NCI-H460 (cell line): ENCODE results near the gene DENND6B. TPM values are rescaled to one million over a fixed set of nuclear protein-coding genes. Genes with fewer than 3 reads are reported as not detected.
A peak's percentile ranks its signal among the peaks of the same experiment; 100 is the strongest.
"Not testable (repeated sequence)": the region's sequence is repeated elsewhere in the genome, so short reads cannot be mapped to it uniquely, and the experiment has no call there.

ENCODE experiments used
- DNase-seq: peaks from one replicate; pipeline ENCODE4 v3.0.0-alpha.2; 2016; ENCODE audit warnings: low read depth; ENCODE audit errors: extremely low read depth
- total RNA-seq: library from RNA; depleted of rRNA; stranded (reverse); fragments of >200 nt; shearing (Covaris generic); gene quantifications from 2 replicates; pipeline ENCODE4 v1.2.3, GENCODE V29; 2014

DENND6B gene
- total RNA-seq, 1 experiment from 2014 or later: 1.5 TPM

DNA sequence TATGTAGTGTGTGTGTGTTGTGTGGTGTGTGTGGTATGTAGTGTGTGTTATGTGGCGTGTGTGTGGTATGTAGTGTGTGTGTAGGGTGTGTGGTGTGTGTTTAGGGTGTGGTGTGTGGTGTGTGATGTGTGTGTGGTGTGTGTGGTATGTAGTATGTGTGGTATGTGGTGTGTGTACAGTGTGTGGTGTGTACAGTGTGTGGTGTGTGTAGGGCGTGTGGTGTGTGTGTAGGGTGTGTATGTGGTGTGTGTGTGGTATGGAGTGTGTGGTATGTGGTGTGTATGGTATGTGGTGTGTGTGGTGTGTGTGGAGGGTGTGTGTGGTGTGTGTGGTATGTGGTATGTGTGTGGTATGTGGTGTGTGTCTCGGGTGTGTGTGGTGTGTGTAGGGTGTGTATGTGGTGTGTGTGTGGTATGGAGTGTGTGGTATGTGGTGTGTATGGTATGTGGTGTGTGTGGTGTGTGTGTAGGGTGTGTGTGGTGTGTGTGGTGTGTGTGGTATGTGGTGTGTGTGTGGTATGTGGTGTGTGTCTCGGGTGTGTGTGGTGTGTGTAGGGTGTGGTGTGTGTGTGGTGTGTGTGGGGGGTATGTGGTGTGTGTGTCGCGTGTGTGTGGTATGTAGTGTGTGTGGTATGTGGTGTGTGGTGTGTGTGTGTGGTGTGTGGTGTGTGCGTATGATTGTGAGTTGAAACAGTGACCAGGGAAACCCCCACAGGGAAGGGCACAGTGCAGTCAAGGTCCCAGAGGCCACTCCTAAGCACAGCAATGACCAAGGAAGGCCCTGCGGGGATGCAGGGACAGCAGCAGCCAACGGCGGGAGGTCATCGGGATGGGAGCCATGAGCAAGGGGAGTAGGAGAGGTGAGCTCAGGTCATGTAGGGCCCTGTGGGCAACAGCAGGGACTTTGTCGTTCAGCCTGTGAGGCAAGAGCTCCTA lies 13.4 kb upstream of the DENND6B start:
- peak; percentile 19 for DNase-seq

DNA sequence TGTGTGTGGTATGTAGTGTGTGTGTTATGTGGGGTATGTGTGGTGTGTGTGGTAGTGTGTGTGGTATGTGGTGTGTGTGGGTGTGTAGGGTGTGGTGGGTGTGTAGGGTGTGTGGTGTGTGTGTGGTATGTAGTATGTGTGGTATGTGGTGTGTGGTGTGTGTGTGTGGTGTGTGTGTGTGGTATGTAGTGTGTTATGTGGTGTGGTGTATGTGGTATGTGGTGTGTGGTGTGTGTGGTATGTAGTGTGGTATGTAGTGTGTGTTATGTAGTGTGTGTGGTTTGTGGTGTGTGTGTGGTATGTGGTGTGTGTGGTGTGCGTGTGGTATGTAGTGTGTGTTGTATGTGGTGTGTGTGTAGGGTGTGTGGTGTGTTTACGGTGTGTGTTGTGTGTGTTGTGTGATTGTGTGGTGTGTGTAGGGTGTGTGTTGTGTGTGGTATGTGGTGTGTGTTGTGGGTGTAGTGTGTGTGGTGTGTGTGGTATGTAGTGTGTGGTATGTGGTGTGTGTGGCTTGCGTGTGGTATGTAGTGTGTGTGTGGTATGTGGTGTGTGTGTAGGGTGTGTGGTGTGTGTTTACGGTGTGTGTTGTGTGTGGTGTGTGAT lies 12.1 kb upstream of the DENND6B start:
- no peak for DNase-seq

DNA sequence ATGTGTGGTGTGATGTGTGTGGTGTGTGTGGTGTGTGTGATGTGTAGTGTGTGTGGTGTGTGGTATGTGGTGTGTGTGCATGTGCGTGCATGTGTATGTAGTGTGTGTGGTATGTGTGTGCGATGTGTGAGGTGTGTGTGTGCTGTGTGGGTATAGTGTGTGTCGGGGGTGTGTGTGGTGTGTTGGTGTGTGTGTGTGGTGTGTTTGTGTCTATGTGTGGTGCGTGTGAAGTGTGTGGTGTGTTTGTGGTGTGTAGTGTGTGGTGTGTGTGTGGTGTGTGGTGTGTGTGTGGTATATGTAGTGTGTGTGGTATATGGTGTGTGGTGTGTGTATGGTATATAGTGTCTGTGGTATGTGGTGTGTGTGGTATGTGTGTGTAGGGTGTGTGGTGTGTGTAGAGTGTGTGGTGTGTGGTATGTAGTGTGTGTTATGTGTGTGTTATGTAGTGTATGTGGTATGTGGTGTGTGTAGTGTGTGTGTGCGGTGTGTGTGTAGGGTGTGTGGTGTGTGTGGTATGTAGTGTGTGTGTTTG lies 11.3 kb upstream of the DENND6B start:
- no peak for DNase-seq

DNA sequence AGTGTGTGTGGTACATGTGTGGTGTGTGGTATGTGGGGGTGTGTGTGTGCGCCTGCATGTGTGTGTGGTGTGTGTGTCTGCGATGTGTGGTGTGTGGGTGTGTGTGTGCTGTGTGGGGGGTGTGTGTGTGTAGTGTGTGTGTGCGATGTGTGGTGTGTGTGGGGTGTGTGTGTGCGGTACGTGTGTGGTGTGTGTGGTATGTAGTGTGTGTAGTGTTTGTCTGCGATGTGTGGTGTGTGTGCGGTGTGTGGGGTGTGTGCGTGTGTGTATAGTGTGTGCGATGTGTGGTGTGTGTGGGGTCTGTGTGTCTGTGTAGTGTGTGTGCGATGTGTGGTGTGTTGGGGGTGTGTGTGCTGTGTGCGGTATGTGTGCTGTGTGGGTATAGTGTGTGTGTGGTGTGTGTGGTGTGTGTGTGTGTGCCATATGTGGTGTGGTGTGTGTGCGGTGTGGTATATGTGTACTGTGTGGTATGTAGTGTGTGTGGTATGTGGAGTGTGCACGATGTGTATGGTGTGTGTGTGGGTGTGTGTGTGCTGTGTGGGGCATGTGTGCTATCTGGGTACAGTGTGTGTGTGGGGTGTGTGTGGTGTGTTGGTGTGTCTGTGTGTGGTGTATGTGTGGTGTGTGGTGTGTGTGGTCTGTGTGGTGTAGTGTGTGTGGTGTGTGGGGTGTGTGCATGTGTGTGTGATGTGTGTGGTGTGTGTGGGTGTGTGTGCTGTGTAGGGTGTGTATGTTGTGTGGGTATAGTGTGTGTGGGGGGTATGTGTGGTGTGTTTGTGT lies 10.6 kb upstream of the DENND6B start:
- no peak for DNase-seq

DNA sequence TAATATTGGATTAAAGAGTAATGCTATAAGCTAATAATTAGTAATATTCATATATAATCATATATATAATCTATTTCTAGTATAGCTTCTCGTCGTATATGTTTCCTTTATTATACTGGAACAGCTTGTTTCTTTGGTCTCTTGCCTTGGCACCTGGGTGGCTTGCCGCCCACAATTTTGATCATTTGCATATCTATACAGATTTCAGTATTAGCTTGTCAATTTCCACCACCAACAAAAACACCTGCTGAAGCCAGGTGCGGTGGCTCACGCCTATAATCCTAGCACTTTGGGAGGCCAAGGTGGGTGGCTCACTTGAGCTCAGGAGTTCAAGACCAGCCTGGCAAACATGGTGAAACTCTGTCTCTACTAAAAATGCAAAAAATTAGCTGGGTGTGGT lies 7.6 kb upstream of the DENND6B start:
- DNase-seq: not testable (repeated sequence)

DNA sequence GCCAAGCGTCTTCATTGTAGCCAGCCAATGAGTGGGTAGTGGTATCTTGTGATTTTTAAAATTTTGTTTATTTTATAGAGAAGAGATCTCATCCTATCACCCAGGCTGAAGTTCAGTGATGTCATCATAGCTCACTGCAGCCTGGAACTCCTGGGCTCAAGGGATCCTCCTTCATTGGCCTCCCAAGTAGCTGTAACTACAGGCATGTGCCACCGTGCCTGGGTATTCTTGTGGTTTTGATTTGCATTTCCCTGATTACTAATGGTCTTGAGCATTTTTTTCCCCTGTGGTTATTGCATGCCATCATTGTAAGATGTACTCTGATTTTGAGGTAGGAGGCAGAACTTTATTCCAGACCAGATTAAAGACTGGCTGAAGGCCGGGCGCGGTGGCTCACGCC lies 2.4 kb upstream of the DENND6B start:
- no peak for DNase-seq

DNA sequence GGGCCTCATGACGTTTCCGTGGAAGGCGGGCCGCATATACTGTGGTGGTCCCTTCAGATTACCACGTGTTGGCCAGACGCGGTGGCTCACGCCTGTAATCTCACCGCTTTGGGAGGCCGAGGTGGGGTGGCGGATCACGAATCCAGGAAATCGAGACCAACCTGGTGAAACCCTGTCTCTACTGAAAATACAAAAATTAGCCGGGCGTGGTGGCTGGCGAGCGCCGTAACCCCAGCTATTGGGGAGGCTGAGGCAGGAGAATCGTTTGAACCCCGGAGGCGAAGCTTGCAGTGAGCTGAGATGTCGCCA lies 853 bp upstream of the DENND6B start:
- no peak for DNase-seq

DNA sequence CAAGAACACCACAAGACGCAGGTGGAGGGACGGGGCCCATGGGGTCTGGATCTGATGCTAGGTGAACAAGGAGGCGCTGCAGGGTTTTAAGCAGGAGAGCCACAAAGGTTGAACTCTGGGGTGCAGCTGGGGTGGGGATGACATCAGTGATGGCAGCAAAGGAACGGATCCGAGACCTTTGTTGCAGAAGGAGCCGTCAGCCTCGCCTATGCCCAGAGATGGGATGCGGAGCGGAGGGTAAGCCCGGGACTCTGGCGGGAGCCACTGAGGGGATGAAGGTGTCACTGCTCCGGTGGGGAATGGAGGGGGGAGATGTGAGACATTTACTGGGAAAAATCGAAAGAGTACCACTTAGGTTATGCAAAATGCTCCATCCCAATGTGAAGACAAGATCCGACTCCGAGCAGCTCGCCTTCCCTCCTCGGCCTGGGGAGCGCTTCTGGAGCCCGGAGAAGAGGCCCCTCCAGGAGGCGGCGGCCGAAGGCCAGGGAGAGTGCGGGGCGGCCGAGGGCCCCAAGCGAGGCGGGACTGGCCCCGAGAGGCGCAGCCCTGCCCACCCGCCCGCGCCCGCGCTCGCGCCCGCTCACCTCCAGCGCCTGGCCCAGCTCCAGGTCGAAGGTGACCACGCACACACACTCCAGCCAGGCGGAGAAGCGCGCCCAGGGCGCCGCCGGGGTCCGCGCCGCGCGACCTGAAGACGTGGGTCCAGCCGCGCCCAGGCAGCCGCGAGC lies 422 bp downstream of the DENND6B start:
- no peak for DNase-seq

DNA sequence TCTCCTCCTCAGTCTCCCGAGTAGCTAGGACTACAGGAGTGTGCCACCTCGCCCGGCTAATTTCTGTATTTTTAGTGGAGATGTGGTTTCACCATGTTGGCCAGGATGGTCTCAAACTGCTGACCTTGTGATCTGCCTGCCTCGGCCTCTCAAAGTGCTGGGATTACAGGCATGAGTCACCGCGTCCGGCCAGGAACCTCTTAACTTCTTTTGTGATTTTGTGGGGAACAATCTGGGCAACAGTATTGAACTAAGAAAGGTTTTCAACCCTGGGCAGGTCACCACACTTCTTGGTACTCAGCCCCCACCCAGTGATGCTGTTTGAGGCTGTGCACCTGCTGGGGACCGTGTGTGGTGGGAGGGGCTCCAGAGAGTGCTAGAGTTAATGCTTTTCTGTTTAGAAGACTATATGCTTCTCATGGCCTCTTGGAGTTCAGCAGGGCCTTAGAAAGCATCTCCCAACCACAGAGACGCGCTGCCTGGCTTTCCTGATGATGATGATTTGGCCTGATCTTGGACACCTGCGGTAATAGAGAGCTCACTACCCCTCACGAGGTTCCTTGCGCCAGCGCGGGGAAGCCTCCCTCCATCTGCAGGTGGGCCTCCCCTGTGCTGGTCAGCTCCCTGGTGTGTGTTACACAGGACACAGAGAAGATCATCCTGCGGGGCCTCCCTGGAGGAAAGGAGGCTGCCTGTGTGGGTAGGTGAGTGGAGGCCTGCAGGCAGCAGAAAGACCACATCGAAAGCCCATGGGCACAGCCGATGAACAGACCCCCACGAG lies 1.2 kb downstream of the DENND6B start:
- no peak for DNase-seq

DNA sequence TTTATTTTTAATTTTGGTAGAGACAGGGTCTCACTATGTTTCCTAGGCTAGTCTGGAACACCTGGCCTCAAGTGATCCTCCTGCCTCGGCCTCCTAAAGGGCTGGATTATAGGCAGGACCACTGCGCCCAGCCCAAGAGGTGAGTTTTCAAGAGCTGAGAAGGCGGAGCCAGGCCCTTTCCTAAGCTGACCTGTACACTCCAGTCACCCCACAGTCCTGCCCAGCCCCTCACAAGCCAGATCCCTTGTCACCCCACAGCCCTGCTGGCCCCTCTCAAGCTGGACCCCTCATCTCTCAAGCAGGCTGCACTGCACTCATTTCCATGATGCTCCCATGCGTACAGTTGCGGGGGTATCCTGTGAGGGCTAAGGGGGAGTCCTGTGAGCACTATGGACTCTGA lies 2.9 kb downstream of the DENND6B start:
- no peak for DNase-seq

DNA sequence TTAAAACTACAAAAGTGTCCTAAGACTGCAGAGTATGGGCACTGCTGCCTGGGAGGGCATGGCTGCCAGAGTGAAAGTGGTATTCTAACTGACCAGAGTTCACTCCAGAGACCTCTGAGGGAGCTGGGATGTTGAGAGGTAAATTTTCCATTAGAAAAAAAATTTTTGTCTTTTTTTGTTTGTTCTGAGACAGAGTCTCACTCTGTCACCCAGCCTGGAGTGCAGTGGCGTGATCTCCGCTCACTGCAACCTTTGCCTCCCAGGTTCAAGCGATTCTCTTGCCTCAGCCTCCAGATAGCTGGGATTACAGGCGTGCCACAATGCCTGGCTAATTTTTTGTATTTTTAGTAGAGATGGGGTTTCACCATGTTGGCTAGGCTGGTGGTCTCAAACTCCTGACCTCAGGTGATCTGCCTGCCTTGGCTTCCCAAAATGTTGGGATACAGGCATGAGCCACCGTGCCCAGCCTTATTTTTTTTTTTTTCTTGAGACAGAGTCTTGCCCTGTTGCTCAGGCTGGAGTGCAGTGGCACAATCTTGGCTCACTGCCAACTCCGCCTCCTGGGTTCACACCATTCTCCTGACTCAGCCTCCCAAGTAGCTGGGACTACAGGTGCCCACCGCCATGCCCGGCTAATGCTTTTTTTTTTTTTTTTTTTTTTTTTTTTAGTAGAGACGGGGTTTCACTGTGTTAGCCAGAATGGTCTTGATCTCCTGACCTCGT lies 4.3 kb downstream of the DENND6B start:
- DNase-seq: not testable (repeated sequence)

DNA sequence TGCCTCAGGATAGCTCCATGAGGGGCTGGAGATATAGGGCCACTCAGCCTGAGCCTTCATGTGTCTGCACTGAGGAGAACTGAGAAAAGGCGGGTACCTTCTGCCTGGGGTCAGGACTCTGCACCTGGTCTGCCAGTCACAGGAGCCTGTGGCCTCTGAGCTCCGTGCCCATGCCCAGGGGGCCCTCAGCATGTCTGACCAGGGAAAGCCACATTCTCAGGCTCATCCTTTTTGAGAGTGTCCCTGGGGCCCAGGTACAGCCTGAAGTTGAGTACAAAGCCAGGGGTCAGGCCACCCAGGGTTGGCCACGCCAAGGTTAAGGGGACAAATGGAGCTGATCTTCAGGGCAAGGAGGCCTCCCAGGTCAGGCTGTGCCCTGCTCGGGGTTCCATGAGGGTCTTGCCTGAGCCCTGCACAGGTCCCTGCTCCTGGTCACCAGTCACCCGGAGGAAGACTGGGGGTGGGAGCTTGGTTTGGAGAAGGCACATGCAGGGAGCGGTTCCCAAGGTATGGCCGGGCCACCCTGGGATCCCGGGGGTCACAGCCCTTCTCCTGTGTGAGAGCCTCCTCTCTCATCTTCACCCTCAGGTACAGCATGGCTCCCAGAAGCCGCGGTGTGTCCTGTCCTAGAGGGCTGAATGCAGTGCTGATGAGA lies 6.0 kb downstream of the DENND6B start:
- no peak for DNase-seq

DNA sequence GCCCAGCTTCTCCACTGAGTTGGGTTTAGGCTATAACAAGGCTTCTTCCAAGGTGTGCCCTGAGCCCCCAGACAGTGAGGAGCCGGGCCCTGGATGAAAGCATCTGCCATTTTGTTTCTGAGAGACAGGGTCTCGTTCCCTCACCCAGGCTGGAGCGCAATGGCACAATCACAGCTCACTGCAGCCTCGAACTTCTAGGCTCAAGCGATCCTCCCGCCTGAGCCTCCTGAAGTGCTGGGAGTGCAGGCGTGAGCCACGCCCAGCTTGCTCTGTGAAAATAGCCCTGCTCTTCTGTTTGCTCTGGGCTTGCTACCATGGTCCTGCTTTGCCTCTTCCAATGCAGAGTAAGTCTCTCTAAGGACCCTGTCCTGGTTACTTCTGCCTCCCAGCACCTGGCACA lies 6.7 kb downstream of the DENND6B start:
- no peak for DNase-seq

DNA sequence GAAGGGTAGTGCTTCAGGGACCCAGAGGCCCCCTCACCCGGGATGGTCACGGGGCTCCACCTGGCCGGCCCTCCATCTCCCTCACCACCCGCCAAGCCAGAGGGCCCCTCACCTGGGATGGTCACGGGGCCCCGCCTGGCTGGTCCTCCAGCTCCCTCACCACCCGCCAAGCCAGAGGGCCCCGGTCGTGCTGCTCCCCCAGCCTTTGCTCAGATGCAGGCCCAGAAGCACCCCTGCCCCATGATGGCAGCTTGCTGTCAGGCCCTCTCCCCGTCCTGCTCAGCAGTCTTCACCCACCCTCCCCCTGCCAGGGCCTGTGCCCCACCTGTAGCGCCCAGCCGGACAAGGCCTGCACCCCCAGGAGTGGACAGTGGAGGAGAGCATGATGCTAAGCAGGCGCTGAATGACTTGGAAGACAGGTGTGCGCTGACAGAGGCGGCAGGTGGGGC lies 7.3 kb downstream of the DENND6B start:
- no peak for DNase-seq

DNA sequence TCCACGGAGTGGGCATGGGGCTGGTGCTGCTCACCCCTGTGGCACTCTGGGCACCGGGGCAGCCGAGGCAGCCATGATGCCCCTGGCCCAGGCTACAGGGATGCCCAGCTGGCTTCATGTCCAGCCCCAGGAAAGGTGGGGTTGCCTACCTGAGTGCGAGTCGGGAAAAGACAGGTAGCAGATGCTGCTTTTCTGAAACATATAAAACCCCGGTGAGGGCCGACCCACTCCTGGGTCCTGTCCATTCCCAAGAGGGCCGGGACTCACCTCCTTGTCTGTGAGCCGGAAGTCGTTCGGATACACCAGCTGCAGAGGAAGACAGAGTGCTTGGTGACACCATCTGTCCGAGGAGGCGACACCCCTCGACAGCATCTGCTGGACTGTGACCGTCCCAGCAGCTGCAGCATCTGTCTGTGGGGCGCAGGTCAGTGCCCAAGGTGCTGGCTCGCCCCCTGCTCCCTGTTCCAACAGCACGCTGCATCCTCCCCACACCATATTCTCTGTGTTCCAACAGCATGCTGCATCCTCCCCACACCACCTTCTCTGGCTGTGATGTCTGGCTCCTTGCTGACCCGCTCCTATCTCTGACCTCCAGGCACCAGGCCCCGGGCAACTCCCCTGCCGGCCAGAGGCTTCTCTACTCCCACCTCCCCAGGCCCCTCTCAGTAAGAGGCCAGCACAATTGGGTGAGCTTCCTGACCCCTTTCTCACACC lies 8.0 kb downstream of the DENND6B start:
- DNase-seq: no peak

DNA sequence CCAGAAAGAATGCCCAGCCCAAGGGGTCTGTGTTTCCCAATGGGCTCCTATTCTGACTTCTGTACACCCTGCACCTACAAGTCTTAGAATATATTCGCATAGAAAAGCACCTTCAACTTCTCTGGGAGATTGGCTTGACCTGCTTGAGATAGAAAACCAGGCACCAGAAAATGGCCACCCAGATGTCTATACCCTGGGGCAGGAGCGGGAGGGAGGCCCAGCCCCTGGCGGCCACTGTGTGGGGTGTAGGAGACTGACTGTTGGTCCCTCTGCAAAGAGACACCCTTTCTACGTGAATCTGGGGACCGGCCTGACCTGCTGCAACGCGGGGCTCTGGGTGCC lies 8.5 kb downstream of the DENND6B start:
- no peak for DNase-seq

DNA sequence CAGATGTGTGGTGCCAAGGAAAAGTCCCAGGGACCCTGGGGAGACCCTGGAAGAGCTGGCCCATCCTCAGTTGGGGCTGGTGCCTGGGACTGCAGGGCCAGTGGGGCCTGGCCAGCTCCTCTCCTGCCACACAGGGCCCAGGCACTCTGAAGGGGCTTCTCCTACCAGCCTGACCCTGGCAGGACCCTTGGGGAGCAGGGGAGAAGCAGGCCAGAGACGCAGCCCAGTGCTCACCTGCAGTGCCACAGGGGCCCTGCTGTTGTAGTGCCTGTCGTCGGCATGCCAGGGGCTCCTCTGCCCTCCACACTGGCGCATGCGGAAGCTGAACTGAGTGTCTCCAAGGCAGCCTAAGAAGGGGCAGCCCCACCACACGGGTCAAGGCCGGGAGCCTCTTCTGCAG lies 9.1 kb downstream of the DENND6B start:
- DNase-seq: no peak

DNA sequence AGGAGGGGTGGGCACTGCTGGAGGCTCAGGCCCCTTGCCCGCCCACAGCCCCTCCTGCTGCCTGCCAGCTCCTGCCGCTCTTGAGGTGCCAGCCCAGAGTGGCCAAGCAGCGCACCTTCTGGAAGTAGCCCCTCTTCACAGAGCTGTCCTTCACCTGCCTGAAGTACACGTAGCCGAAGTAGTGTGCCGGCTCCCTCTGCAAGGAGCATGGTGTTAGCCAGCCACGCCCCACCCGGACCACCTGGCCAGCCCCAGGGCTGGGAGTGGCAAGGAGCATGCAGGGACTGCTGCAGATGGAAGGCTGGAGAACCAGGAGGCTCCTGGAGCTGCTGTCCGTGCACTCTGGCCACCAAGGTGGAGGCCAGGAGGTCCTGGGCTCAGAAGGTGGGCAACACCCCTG lies 9.6 kb downstream of the DENND6B start:
- DNase-seq: no peak
